ENCODE measurements around the gene TMPRSS3.

Gene TMPRSS3

DNA sequence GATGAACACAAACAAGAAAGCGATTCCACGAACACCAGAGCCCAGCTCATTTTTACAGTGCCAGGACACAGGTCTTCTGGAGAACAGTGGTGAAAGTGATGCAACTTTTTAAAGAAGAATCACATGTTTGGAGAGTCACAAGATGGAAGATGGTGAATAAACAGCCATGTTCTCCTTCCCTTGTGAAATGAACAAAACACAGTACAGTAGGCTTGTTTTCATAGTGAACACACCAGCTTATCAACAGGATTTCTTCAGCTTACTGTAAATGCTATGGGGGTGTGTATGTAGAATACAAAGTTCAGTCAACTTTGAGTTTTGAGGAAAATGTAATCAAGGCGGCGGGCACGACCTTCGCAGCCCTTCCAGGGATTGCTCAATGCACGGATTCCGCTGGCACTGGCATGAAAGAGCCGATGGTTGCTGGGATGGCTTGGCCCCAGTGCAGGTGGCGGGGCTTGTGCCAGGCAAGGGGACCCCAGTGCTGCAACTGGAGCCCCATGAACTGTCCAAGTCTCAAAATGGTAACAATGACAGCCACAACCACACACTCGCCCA lies 9.7 kb downstream of the TMPRSS3 start:
- no peak overlapping the region for H3K4me3 ChIP-seq (ENCODE audit: low read depth, low read length)
- TF ChIP-seq, protein P1, sequence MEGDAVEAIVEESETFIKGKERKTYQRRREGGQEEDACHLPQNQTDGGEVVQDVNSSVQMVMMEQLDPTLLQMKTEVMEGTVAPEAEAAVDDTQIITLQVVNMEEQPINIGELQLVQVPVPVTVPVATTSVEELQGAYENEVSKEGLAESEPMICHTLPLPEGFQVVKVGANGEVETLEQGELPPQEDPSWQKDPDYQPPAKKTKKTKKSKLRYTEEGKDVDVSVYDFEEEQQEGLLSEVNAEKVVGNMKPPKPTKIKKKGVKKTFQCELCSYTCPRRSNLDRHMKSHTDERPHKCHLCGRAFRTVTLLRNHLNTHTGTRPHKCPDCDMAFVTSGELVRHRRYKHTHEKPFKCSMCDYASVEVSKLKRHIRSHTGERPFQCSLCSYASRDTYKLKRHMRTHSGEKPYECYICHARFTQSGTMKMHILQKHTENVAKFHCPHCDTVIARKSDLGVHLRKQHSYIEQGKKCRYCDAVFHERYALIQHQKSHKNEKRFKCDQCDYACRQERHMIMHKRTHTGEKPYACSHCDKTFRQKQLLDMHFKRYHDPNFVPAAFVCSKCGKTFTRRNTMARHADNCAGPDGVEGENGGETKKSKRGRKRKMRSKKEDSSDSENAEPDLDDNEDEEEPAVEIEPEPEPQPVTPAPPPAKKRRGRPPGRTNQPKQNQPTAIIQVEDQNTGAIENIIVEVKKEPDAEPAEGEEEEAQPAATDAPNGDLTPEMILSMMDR (IDR thresholded peaks at IDR 0.05; ENCODE audit: low read depth, low read length, missing control alignments): no peak
- DNase-seq (ENCODE audit: low read depth): no peak

DNA sequence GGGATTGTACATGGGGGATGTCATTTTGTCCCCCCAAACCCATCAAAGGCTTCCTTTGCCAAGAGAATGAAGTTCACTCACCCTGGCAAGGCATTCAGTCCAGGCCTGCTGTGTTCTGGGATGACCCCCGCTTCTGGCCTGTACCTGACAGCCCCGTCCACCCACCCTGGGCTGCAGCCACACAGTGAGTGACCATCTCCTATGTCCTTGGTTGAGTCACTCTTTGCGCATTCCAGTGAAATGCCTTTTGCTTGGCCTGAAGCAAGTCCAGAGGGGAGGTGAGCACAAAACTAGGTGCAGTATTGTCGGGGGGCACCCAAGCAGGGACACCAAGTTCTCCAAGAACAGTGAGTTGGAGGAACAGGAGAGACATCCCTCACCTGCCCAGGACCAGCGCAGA lies 10.2 kb downstream of the TMPRSS3 start:
- DNase-seq (ENCODE audit: low read depth): no peak
- TF ChIP-seq, protein P1 (IDR thresholded peaks at IDR 0.05; ENCODE audit: low read depth, low read length, missing control alignments): no peak
- no peak overlapping the region for H3K4me3 ChIP-seq (ENCODE audit: low read depth, low read length)

DNA sequence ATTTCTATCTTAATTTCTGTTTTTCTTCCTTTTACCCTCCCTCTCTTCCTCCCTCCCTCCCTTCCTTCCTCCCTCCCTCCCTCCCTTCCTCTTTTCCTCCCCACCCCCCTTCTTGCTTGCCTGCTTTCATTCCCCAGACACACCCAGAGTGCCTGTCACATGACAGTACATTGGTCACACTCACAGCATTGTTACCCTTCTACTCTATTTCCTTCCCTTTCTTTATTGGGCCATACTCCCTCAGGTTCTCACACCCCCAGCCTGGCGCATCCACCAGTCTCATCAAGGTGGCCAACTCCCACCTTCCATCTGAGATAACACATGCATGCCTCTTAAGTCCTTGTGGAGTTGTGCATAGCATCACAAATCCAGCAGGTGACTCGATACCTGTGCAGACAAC lies 10.9 kb downstream of the TMPRSS3 start:
- H3K4me3 ChIP-seq (ENCODE audit: low read depth, low read length): no peak overlapping the region
- DNase-seq (ENCODE audit: low read depth): no peak
- TF ChIP-seq, protein P1 (IDR thresholded peaks at IDR 0.05; ENCODE audit: low read depth, low read length, missing control alignments): no peak

DNA sequence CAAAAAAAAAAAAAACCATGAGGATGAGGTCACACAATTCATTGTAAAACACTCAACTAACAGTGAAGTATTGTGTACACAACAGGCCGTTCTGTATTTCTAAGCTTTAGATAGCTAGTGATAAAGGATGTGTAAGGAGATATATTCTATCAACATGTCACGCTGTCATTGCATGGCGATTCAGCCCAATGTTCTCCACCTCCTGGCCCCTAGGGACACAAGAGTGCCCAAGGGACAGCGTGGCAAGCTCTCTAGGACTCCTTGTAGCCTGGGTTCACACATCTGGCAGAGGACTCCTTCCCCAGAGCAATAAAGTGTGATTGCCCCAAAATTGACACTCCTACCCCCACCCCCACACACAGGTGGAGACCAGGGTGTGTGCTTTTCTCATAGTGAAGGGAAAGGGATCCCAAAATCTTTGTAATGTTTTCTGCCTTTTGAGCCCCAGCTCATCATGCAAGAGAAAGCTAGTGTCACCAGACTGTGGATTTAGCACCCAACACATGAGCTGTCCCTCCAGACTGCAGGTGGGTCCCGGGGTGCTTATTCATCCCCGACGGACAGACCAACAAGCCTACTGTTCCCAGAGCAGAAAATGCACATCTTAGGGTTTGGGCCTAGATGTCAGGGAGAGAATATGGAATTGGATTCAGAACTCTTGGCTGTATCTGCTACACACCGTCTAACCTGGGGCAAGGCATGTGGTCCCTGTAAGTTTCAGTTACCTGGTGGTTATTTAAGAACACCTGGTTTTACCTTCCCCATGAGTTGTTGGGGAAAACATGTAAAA lies 11.5 kb downstream of the TMPRSS3 start:
- no peak for DNase-seq (ENCODE audit: low read depth)
- H3K4me3 ChIP-seq (ENCODE audit: low read depth, low read length): no peak overlapping the region
- TF ChIP-seq, protein P1 (IDR thresholded peaks at IDR 0.05; ENCODE audit: low read depth, low read length, missing control alignments): no peak

DNA sequence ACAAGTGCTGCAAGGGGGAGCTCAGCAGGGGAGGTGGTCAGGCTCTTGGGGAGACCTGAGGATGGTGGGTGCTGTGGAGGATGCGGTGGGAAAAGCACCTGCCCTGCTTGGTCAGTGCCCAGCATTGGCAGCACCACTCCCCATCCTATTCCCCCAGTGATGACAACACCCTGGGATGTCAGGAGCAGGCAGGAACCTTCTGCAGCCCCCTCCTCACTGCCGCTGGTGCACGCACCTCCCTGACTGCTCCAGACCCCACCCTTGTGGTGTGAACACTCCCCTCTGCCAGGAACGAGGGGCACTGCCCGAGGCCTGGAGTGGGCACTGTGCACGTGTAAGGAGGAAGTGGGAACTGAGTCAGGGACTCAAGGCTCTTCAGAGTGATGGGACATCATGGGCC lies 12.5 kb downstream of the TMPRSS3 start:
- no peak for DNase-seq (ENCODE audit: low read depth)
- H3K4me3 ChIP-seq (ENCODE audit: low read depth, low read length): no peak overlapping the region
- TF ChIP-seq, protein P1 (IDR thresholded peaks at IDR 0.05; ENCODE audit: low read depth, low read length, missing control alignments): no peak

DNA sequence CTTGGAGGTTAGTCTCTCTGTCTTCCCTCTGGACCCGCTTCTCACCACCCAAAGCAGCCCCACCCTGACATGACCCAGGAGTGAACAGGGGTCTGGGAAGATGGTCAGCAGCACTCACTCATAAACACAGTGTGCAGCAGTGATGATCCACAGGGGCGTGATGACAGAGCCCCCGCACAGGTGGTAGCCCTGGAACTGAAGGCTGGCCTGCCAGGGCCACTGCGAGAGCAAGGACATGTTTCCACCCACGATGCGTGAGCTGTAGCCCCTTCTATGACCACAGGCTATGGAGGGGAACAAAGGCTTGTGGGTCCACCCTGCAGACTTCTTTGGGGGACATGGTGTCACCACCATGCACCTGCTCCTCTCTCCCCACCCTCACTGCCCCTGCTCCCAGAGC lies 12.9 kb downstream of the TMPRSS3 start:
- no peak for DNase-seq (ENCODE audit: low read depth)
- H3K4me3 ChIP-seq (ENCODE audit: low read depth, low read length): no peak overlapping the region
- TF ChIP-seq, protein P1 (IDR thresholded peaks at IDR 0.05; ENCODE audit: low read depth, low read length, missing control alignments): no peak

Data from GM12864 (cell line).